ENCODE measurements around the gene COG8.
A peak's percentile ranks its signal among the peaks of the same experiment; 100 is the strongest.

Gene COG8

DNA sequence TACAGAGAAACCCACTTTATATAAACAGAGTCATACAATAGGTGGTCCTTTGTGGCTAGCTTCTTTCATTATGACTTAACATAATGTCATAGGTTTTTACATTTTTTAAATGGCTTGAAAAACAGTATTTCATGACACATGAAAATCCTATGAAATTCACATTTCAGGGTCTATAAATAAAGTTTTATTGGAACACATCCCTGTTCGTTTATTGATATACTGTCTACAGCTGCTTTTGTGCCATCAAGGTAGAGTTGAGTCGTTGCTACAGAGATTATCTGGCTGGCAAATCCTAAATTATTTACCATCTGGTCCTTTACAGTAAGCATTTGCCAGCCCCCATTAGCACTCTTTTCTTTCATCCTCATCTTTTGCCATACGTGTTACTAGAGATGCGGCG, 25.9 kb downstream of the COG8 start:
- Histone ChIP-seq H3K27me3 (no peaks in the 10 kb centered on the region), H3K9me3 (no peaks in the 10 kb centered on the region), H3K36me3 (peaks cover 42% of the 10 kb centered on the region), H3K27ac (no peak overlapping the region), H3K4me3 (ENCODE audit: low read depth in 1 of 2, low read length in 1 of 2) (no peak overlapping the region), H3K4me1 (ENCODE audit: control insufficient read depth in 1 of 2, insufficient read depth in 1 of 2, low read depth in 1 of 2, low read length in 1 of 2) (peaks cover 14 to 17% of the 10 kb centered on the region in 2 experiments)
- TF ChIP-seq, protein P1, sequence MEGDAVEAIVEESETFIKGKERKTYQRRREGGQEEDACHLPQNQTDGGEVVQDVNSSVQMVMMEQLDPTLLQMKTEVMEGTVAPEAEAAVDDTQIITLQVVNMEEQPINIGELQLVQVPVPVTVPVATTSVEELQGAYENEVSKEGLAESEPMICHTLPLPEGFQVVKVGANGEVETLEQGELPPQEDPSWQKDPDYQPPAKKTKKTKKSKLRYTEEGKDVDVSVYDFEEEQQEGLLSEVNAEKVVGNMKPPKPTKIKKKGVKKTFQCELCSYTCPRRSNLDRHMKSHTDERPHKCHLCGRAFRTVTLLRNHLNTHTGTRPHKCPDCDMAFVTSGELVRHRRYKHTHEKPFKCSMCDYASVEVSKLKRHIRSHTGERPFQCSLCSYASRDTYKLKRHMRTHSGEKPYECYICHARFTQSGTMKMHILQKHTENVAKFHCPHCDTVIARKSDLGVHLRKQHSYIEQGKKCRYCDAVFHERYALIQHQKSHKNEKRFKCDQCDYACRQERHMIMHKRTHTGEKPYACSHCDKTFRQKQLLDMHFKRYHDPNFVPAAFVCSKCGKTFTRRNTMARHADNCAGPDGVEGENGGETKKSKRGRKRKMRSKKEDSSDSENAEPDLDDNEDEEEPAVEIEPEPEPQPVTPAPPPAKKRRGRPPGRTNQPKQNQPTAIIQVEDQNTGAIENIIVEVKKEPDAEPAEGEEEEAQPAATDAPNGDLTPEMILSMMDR (IDR thresholded peaks at IDR 0.05): no peak

DNA sequence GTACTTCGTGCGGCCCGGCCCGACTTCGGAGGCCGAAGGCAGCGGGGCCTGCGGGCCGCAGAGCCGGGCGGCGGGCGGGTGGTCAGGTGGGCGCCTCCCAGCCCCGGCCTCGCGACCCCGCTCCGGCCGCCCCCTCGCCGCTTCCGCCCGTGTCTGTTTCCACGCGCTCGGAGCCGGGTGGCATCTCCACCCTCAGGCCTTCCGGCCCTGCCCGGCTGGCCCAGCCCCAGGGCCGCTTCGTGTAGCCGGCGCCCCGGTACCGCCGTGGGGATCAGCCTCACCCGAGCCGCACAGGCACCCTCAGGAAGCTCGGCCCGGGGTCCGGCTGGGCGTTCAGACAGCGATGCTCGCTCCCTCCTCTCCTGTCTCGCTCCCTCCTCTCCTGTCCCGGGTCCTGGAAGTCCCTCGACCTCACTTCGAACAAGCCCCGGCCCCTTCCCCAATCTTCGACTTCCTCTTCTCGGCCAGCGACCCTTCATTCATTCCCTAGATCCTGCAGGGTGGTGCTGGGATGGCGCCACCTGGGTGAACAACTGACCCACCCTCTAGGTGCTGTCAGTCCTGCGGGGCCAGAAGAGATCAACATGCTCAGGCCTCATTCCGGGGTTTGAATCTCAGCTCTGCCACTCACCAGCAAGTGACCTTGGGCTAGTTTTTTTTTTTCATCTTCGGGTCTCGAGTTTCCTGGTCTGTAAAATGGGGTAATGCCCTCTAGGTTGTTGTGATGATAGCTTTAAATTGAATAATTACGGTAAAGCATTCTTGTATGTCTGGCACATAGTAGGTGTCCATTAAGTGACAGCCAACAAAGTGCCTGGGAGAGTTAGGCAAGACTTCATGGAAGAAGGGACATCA, 27.6 kb downstream of the COG8 start:
- Histone ChIP-seq H3K9me3 (no peaks in the 10 kb centered on the region), H3K27ac (peak overlapping the region; percentile 88), H3K4me1 (ENCODE audit: control insufficient read depth in 1 of 2, insufficient read depth in 1 of 2, low read depth in 1 of 2, low read length in 1 of 2) (peaks cover 14 to 17% of the 10 kb centered on the region in 2 experiments), H3K27me3 (no peaks in the 10 kb centered on the region), H3K36me3 (peaks cover 27% of the 10 kb centered on the region), H3K4me3 (ENCODE audit: low read depth in 1 of 2, low read length in 1 of 2) (peak overlapping the region; percentile 62 to 71)
- TF ChIP-seq, protein P1 (IDR thresholded peaks at IDR 0.05): no peak

DNA sequence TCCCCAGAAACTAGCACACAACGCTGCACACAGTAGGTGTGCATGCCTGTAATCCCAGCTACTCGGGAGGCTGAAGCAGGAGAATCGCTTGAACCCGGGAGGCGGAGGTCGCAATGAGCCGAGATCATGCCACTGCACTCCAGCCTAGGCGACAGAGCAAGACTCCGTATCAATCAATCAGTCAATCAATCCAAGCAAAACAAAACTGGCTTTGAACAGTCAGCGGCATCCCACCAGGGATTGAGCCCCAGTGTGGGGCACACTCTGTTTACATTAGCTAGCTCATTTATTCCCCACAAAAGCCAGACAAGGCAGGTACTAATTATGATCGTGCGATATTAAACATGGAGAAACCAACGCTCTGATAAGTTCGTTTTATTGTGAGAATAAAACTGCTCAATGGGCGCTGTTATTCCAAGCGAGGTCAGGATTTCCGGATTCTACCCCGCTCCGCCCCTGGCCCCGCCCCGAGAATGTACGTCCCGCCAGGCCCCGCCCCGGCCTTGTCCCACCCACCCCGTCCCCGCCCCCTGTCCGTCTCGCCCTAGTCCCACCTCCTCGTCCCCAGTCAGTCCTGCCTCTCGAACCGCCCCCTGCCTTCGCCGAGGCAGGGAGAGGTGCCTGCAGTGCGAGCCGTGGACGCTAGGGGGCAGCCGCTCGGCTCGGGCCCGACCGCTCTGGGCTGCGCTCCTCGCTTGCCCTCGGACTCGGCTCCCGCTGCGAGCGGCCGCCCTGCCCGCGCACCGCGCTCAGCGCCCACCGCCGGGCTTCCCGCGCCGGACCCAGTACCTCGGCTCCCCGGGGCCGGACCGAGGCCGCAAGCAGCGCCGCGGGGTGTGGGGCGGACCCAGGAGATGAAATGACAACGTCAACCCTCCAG, 28.5 kb downstream of the COG8 start, which contains the start of gene VPS4A:
Gene VPS4A (plus strand): TSS at position 698 of the 880 bp plus-strand sequence. CDS start 162 bp downstream, at position 860.
- Histone ChIP-seq H3K4me3 (ENCODE audit: low read depth in 1 of 2, low read length in 1 of 2) (peak within 1 kb of the TSS; percentile 62 to 71), H3K36me3 (peaks cover 18% of the 10 kb centered on the region), H3K9me3 (no peaks in the 10 kb centered on the region), H3K4me1 (ENCODE audit: control insufficient read depth in 1 of 2, insufficient read depth in 1 of 2, low read depth in 1 of 2, low read length in 1 of 2) (peaks cover 14 to 17% of the 10 kb centered on the region in 2 experiments), H3K27ac (peak within 1 kb of the TSS; percentile 88), H3K27me3 (no peaks in the 10 kb centered on the region)
- TF ChIP-seq, protein P1 (IDR thresholded peaks at IDR 0.05): peak; percentile 100

DNA sequence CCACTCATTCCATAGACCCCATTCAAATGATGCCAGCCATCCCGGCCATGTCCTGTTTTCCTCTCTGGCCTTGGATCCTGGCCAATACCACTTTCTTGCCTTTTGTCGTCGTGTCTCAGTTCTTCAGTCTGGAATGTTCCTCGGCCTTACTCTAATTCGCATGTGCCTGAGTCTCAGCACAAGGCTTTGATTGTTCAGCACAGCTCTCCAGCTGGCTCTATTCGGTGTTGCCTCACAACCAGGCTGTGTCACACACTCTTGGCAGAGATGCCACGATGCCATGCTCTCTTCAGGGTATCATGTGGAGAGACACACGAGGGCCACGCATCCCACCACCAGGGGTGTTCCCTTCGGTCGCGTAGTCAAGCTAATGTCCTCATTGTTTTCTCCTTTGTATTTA, 30.0 kb downstream of the COG8 start:
- Histone ChIP-seq H3K9me3 (no peaks in the 10 kb centered on the region), H3K27ac (no peak overlapping the region), H3K27me3 (no peaks in the 10 kb centered on the region)

DNA sequence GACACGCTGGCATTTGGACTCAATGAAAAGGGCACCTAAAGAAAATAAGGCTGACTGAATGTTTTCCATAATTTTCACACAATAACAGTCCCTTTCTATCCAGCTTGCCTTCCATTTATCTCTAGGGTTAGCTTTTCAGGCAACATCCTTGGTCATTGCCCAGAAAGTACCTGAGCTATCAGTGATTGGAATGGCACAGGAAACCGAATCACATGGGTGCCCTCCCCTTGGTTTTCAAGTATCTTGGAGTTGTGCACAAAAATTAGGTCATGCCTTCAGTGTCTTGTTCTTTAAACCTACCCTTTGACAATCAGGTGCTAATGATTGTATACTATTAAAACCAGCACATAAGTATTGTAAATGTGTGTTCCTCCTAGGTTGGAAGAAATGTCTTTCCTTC, 31.5 kb downstream of the COG8 start:
- no peak overlapping the region for H3K27ac ChIP-seq
- no peaks in the 10 kb centered on the region for H3K27me3 ChIP-seq
- peaks cover 14 to 17% of the 10 kb centered on the region in 2 experiments for H3K4me1 ChIP-seq (ENCODE audit: control insufficient read depth in 1 of 2, insufficient read depth in 1 of 2, low read depth in 1 of 2, low read length in 1 of 2)
- H3K4me3 ChIP-seq (ENCODE audit: low read depth in 1 of 2, low read length in 1 of 2): no peak overlapping the region
- TF ChIP-seq, protein P1 (IDR thresholded peaks at IDR 0.05): no peak
- no peaks in the 10 kb centered on the region for H3K36me3 ChIP-seq
- H3K9me3 ChIP-seq: no peaks in the 10 kb centered on the region

More for the DNA sequence above, 30.0 kb downstream of the COG8 start:
- no peak overlapping the region for H3K4me3 ChIP-seq (ENCODE audit: low read depth in 1 of 2, low read length in 1 of 2)
- TF ChIP-seq, protein P1 (IDR thresholded peaks at IDR 0.05): no peak
- H3K36me3 ChIP-seq: peaks cover 4% of the 10 kb centered on the region
- peaks cover 14 to 17% of the 10 kb centered on the region in 2 experiments for H3K4me1 ChIP-seq (ENCODE audit: control insufficient read depth in 1 of 2, insufficient read depth in 1 of 2, low read depth in 1 of 2, low read length in 1 of 2)
